ENCODE results near the gene CAMTA1.

Gene CAMTA1

DNA sequence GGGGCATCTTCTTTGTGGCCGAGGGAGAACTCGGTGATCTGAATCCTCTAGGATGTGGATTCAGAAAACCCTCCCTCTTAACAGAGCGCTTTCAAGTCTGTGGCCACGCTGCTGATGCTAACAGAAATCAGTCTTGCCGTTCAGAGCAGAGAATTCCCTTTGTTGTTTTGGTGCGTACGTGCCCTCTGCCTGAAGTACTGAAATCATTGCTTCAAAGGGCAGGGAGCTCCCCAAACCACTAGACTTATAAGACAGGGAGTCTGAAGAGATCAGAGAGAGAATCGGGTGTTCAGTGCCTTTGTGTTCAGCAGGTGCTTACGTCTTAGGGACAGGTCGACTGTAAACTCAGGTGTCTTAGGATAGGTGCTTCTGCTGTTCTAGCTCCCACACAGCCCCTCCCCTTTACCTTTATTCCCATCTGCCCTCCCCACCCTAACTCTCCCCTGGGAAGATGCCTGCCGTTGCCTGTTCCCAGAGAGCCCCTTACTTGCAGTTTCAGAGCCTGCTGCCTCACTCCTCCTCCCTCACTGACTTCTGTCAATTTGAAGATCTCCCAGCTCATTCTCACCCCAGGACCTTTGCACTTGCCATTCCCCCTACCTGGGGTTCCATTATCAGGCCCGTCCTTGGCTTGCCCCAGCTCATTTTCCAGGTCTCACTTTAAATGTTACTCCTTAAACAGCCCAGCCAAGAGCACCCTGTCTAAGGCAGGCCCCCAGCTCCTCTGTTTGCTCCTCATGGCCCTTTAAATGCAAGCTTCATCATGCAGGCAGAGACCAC lies 143.0 kb downstream of the CAMTA1 start:
- no peak for DNase-seq (ENCODE audit: low read depth)

DNA sequence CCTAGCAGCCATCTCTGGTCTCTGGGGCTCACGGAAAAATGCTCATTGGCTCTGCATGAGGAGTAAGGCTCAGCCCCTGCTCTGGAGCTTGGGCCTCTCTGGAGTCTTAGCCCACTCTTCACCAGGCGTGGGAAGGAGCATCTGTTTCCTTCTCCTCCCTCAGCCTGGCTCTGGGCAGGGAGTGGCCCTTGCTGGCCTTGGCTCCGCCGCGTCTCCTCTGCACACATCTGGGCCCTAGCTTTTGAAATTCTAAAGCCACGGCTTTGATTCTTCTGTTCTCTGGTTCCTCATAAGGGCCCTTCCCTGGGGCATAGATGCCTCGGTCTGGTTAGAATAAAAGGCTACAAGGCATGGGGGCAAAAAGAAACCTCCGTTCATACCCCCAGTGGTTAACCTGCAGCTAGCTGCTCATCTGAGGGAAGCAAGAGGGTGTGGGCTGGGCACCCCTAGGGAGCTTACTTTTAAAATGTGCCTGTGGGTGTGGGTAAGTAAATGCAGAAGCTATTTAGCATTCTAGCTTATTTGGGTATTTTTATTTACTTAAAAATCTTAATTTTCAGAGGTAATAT lies 145.6 kb downstream of the CAMTA1 start:
- DNase-seq (ENCODE audit: low read depth): no peak

DNA sequence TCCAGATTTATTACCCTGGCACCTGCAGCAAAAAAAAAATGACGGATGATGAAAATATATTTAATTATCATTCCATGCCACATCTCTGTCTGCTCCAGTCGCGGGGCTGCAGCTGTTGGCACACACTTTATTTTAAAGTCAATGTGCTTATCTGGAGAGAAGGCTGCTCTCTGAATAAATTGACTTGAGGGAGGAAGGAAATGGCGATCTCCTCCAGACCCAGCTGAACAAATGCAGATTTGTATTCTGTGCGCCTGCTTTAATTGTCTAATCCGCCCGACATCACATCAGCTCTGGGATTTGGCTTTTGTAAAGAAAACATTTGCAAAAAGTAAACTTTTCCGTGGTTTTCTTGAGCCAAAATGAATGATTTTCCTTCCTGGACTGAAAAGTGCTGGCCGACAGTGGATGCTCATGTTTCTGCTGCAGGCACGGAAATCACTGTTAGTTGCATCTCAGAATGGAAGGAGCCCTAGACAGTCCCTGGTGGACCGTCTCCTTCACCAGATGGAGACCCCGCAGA lies 150.2 kb downstream of the CAMTA1 start:
- DNase-seq (ENCODE audit: low read depth): no peak

DNA sequence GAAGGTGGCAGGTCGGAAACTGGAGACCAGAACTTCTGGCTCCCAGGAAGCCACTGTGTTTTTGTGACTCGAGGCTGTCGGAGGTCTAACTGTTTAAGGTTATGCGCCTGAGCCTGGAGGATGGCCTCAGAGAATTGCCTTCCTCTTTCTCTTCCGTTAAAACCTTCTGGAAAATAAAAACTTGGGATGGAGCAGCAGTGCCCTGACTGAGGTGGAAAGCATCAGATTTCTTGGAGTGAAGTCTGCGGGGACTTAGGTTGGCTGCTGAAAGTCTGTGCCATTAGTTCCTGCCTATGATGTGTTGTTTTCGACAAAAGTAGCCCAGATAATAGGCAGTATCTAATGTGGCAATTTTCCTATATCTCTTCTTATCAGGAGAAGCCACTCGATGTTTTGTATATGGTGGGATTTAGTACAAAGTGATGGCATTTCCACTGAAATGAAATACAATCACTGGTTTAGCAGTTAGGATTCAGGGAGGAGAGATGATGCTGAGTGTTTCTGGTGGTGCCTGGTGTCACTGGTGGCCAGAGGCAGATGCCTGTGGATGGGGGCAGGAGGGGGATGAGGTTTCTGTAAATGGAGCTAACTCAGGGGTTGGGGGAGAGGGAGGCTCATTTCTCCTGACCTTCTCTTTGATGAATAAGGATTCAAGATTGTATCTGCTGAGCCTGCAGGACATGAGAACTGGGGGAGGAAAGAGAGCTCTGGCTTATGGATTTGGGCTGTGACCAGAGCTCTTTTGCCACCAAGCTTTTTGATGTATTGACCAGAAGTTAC lies 150.8 kb downstream of the CAMTA1 start:
- DNase-seq (ENCODE audit: low read depth): no peak

DNA sequence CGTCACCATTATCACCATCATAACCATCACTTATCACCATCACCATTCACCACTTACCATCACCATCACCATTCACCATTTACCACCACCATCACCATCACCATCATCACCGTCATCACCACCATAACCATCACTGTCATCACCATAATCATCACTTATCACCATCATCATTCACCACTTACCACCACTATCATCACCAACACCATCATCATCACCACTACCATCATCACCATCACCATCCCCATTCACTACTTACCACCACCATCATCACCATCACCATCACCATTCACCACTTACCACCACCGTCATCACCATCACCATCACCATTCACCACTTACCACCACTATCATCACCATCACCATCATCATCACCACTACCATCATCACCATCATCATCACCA lies 151.8 kb downstream of the CAMTA1 start:
- no peak for DNase-seq (ENCODE audit: low read depth)

DNA sequence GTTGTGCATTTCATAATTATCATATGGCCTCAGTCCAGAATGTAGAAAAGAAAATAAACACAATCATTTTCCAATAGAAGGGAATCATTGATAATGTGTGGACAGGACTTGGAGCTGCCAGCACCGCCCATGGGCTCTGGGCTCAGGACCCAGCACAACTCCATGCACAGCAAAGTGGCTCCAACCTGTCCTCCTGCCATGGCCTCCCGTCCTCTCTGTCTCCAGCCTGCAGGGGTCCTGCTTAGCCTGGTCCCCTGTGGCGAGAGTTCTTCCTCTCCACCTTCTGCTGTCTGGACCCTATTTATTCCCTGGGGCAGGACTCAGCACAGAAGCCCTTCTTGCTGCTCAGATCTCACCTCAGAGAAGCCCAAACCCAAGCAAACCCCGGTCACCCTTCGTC lies 154.1 kb downstream of the CAMTA1 start:
- no peak for DNase-seq (ENCODE audit: low read depth)

DNA sequence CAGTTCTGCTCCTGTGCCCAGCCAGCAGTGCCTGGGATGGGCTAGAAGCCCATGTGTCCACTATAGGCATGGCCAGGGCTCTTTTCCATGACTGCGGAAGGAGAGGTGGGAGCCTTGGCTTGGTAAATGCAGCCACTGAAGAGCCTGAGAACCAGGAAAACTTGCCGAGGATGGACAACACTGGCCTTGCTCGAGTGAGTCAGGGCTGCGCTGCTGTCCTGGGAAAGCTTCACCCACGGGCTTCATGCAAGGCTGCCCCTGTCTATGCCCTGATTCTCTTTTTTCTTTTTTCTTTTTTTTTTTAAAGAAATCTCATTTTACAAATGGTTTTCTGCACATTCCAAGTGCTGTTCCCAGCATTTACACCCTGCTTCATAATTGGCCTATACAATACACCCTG lies 156.5 kb downstream of the CAMTA1 start:
- no peak for DNase-seq (ENCODE audit: low read depth)

DNA sequence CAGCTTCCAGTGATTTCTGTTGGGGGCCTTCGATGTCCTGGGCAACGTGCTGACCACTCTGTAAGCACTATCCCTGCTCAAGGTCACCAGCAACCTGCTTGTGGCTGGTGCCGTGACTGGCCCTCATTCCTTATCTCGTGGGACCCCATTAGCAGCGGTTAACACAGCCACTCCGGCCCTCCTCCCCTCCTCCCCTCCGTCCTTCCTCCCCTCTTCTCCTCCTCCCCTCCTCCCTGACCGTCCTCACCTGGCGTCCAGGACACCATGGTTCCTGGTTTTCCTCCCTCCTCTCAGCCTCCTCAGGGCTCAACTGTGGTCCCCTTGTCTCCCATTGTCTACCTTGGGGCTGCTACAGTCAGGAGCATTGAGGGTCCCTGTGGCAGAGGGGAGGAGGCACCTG lies 157.7 kb downstream of the CAMTA1 start:
- DNase-seq (ENCODE audit: low read depth): no peak

DNA sequence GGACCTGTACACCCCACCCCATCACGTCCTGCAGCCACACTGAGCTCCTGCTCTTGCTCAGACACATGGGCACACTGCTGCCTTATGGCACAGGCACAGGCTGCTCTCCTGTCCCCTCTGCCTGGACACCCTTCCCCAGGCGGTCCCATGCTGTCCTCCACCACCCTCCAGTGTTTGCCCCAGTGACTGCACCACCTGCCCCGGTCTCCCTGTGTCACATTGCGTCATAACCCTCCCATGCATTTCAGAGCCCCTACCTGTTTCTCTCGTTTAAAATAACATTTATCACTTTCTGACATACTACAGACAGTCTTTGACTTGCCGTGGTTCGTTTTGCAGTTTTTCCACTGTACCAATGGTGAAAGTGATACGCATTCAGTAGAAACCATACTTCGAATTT lies 159.2 kb downstream of the CAMTA1 start:
- no peak for DNase-seq (ENCODE audit: low read depth)

DNA sequence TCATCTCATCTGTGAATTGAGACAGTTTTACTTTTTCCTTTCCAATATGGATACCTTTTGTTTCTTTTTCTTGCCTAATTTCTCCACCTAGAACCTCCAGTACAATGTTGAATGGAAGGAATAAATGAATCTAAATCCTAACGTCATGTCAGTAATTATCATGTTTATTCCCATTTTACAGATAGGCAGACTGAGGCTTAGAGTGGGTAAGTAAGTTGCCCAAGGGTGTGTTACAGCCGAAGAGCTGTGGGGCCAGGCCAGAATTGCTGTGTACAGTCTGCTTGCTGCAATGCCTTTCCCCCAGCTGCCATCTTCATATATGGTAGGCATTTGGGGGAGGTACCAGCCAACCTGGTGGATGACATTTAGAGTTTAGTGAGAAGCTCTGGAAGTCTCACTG lies 162.7 kb downstream of the CAMTA1 start:
- no peak for DNase-seq (ENCODE audit: low read depth)

DNA sequence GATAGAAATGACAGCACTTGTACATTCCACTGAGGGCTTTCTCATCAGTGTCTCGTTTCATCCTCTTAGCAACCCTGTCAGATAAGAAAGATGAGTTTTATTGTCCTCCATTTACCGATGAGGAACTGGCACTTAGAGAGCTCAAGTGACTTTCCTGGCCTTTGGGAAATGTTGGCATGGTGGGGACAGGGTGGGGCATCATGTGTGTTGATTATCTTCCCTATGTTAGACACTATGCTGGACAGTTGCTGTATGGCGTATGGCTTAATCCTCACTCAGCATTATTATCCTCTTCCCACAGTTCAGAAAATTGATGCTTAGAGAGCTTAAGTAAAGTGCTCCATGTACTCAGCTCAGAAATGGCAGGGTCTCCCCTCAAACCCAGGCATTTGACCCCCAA lies 163.2 kb downstream of the CAMTA1 start:
- no peak for DNase-seq (ENCODE audit: low read depth)

DNA sequence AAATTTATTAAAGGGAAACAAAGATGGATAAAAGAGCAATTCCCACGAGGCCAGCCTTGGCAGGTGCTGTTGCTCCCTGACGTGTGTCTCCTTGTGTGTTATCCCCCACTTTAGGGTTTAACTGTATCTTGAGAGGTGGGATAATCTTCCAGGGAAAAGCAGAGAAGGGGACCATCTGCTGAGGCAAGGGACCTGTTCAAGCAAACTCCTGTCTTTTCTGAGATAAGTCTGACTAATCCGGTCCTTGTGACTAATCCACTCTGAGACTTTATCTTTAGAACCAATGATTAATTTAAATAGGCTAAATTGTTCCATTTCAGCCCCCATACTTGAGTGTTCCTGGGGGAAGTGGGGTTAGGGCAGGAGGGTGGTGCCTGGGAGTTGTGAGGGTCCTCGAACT lies 163.6 kb downstream of the CAMTA1 start:
- DNase-seq (ENCODE audit: low read depth): no peak

DNA sequence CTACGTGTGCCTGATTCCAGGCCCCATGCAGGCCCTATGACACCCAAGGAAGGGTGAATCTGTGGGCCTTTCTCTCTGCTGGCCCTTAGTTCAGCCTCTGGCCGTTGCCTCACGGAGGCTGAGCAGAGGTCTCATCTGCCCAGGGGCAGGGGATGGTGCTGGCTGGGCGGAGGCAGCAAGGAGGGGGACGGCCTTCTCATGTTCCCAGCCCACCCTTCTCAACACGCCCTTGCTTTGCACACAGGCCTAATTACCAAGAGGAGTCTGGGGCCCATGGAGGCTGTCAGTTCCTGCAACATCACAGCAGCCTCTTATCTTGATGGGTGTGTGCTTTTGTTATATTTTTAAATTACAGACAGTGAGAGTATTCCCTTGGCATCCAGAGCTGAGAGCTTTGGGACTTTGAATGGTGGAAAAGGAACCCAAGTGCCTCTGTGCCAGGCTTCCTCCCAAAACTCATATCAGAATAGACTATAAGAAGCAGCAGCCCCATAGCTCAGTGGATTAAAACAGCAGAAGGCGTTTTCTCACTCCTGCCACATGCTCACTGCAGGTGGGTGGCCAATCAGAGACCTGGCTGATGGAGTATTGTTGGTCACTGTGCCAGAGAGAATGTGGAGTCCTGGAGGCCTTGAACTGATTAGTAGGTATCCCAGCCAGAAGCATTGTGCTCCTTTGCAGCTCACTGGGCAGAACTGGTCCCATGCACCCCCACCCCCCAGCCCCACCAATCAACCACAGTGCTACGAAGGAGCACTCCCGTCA lies 164.9 kb downstream of the CAMTA1 start:
- DNase-seq (ENCODE audit: low read depth): no peak

DNA sequence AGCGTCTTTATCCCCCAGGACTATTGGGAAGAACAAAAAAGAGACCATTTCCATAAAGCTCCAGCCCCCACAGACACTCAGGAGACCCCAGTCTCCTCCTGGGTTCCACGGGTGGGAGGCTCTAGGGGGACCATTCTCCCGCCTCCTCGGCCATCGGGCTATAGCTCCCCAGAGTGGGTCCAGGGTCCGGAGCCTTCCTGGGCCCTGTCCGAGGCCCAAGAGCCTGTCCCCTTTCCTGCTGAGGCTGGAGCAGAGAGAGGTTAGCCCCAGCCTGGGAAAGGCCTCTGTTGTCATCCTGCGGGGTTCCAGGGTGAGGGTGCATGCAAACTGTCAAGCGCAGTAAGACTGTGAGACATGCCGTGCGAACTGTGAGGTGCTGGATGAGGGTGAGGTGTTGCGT lies 166.3 kb downstream of the CAMTA1 start:
- DNase-seq (ENCODE audit: low read depth): no peak

DNA sequence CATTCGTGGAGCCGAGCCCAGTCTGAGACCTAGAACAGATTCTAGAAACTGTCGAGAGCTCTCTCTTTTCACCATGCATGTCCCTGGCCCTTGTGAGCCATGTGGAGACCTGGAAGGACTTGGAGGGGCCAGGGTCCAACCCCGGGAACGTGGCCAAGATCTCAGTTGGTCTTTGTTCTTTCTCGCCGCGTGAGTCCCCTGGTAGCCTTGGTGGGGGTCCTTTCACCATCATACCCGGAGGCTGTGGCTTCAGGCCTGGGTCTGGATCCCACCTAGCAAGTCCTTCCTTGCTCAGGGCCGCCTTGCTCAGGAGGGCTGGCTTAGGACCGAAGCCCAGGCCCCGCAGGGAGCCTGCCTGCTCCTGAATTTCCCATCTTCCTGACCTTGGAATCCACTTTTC lies 168.0 kb downstream of the CAMTA1 start:
- no peak for DNase-seq (ENCODE audit: low read depth)

DNA sequence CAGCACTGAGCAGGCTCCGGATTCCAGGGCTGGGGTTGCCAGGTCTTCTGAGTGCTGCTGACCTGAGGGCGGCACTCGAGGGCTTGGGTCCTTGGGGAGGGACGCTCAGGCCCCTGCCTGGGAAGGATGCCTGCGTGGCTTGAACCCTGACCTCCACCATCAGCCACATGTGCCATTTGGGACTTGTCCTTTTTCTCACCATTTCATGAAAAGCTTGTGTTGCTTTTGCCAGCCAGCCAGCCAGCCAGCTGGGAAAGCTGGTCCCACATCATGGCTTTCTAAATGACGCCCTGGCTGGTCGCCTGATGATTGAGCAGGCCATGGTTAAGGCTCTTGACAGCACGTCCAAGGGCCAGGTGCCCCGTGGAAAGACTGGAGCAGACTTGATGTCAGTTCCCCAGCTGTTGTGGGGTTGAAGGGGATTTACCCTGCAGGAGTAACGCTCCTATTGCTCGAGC lies 168.7 kb downstream of the CAMTA1 start:
- DNase-seq (ENCODE audit: low read depth): no peak

DNA sequence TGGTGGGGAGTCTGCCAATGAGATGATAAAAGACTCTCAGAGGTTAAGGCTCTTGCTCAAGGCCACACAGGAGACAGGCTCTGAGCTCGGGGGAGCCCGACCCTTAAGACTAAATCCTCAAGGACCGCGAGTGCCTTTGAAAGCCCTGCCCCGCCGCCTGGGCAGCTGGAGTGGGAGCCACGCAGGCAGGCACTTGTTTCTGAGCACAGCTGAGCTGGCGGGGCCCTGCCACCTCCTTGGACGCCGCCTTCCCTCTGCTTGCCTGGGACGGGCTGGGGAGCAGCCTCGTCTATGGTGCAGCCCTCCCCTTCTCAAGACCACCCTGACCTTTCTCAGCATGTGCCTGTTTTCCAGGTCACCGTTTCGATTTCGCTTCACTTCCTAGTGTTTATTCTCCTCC lies 169.3 kb downstream of the CAMTA1 start:
- no peak for DNase-seq (ENCODE audit: low read depth)

DNA sequence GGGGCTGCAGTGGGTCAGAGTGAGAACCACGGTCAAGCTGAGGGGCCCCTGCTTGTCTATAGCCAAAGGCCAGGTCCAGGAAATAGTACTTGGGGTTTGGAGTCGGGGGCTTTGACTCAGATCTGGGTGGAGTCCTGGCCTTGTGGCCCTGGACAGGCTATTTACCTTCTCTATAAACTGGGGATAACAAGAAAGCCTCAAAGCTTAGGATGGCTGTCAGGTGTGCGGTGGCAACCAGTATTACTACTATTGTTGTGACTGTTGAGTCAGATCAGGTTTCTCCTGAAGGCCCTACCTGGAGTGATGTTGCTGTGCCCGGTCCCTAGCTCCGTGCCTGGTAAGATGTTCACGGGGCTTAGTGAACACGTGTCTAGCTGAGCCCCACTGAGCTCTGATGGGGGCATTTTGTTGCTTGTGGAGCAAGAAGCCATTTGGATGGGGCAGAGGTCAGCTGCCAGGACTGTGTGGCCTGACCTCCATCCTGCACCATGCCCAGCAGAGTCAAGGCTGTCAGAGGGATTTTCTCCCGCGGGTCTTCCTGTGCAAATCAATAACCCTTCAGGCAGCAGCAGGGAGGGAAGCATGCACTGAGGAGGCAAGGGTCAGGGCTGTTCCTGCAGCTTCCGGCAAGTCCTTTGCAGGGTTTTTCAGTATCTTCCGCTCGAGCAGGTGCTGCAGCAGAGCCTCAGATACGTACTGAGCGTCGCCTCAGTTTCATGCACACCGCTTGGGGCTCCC lies 170.3 kb downstream of the CAMTA1 start:
- DNase-seq (ENCODE audit: low read depth): no peak

DNA sequence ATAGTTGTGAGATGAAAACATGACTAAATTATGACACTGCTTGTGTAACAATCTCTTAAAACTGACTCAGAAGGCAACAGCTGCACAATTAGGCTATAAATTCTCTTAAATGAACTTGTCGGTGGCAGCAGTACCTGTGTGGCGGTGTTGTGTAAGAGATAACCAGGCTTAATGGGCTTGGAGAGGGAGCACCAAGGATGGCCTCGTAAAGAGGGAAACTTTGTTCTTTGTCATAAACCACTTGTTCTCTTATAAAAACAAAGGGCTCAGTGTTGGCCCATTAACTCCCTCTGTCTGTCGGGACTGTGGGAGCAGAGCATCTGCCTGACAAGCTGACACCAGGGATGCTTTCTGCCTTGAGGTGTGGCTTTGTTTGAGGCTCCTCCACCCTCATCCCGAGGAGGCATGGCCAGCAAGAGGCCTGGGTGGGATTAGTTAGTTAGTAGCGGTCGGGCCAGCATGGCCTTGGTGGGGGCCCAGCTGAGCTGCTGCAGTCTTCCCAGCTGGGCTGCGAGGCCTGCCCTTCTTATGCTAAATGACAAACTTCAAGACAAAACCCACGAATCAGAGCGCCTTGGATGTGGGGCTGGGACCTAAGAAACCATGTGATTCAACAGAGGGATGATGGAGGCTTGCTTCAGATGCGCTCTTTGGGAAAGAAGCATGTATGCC lies 171.4 kb downstream of the CAMTA1 start:
- no peak for DNase-seq (ENCODE audit: low read depth)

DNA sequence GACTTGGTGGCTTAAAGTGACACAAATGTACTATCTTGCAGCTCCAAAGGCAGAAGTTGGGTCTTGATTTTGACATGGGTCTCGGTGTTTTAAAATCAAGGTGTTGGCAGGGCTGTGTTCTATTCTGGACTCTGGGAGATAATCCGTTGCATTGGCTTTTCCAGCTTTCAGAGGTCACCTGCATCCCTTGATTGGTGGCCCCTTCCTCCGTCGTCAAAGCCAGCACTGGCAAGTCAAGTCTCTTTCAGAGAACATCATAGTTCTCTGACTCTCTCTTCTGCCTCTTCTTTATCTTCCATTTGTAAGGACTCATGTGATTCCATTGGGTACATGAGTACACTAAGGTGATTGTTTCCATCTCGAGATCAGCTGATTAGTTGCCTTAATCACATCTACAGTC lies 172.1 kb downstream of the CAMTA1 start:
- DNase-seq (ENCODE audit: low read depth): no peak
